NCI-H1092 (cell line): ENCODE measurements around the gene GPR108.

ENCODE experiments used
- DNase-seq: peaks from one replicate; lab custom pipeline; 2025; lab: John Stamatoyannopoulos, UW

GPR108 gene

GRCh38 chr19:6737873-6738786, 750 bp upstream of the GPR108 start:
- no peak for DNase-seq

DNA sequence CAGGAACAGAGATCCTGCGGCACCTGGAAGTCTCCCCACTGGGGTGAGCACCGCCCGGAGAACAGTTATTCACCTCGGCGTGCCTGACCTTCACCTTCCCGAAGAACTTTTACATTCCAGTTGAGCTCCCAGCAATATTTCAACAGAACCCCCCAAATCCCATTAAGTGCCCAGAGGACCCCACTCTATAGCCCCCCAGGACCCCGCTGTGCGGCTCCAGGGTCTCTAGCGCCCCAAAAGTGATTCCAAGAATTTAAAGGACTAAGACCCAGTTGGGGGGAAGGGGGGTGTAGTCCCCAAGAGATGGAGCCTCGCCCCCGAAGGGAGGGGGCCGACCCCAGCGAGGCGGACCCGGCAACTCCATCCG, 480 bp downstream of the GPR108 start:
- no peak for DNase-seq

DNA sequence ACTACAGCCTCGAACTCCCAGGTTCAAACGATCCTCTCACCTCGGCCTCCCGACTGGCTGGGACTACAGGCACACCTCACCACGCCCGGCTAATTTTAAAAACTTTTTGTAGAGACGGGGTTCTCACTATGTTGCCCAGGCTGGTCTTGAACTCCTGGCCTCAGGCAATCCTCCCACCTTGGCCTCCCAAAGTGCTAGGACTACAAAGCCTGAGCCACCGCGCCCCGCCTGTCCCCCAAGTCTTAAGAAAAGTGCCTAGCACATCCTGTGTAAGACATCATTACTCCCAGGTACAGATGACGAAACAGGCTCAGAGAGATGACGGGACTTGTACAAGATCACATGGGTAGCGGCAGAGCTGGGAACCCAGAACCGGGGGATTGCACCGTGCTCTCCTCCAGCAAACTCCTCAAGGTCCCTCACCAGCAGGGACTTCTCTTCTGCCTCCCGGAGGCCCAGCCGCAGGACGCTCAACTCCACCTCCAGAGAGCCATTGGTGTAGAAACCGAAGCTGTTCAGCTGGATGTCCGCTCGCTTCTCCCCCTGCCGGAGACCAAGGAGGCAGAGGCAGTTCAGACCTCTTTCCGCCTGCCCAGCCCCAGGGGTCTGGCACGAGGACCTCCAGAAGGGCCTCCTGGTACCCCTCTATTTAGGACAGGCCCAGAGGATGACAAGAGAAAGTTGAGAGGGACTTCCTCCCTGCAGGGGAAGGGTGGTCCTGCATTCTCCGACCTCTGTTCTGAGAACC, 1.0 kb downstream of the GPR108 start:
- DNase-seq, result peak; percentile 17

DNA sequence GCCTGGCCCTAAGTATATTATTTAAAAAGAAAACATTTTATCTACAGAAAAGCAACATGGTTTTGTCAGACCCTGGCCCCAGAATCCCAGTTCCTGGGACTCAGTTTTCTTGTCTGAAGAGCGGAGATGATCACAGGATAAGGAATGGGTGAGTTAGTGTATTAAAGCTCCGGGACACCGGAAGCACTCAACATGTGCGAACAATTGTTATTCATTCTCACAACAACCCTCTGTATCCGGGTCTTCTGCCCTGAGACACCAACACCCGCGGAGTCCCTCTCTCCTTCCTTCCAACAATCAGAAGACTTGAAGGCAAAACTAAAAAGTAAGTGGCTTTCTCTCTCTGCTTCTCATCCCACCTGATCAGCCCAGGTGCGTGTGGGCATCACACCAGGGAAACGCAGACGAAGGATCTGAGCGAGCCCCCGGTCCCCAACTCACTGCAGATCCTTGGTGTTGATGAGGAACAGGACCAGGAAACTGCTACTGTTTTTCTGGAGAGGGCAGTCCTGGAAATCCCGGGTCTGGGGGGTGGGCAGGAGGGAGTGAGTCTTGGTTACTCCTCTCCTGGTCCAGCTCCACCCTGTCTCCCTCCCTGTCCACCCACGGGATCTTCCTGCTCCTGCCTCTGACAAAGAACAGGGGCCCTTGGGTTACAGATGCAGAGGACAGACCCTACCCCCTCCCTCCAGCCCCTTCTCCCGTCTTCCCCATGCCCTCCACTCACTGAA, 2.0 kb downstream of the GPR108 start:
- DNase-seq, result no peak

- DNase-seq, result no peak
Measured at GRCh38 chr19:6734096-6734696, 3.2 kb downstream of the GPR108 start.

GRCh38 chr19:6733338-6734095, 3.9 kb downstream of the GPR108 start:
- no peak for DNase-seq

DNA sequence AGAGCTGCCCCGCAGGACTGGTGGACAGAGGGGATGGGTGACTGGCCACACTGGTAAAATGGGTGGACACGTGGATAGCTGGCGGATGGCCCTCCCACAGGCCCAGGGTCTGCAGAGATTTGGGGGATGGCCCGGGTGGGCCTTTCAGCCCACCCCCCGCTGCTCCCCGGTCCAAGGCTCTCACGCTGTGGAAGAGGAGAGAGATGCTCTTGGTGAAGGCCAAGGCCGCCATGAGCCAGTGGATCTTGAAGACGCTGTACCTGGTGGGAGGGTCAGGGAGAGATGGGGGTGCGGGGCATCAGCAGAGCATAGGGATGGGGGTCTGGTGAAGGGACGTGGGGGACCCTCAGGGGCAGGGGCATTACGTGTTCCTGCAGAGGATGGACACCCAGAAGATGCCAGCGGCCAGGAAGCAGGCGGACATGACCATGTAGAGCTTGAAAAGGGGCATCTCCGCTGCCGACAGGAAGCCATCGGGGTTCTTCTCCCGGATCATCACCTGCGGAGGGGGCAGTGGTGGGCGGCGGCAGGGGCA, 4.5 kb downstream of the GPR108 start:
- no peak for DNase-seq

- DNase-seq, result no peak
Measured at GRCh38 chr19:6731822-6732221, 5.6 kb downstream of the GPR108 start.

DNA sequence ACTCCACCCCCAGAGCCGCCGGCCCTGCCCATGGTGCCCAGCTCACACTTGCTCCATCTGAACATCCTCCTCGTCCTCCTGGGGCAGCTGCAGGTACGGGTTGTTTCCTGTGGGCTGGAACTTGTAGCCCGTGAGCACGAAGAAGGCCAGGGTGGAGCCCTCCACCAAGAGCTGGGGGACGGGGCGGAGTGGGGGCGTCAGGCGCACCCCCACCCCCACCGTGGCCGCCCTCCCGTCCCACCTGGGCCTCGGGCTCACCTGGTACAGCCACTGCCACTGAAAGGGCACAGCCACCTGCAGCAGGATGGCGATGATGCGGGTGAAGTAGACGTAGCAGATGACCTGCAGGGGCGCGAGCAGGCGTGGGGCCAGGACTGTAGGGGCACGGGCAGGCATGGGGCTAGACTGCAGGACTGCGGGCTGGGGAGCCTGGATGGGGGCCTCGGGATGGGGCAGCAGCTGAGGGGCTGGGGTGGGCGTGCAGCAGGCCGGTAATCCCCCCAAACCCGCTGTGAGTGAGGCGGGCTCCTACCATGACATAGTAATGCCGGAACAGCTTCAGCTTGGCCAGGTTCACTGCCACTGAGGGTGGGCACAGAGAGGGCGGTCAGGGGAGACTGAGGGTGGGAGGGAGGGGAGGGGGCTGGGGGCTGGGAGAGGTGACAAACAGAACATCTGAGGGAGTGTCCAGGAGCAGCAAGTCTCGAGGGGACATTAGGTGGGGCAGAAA, 6.3 kb downstream of the GPR108 start:
- DNase-seq, result no peak

DNA sequence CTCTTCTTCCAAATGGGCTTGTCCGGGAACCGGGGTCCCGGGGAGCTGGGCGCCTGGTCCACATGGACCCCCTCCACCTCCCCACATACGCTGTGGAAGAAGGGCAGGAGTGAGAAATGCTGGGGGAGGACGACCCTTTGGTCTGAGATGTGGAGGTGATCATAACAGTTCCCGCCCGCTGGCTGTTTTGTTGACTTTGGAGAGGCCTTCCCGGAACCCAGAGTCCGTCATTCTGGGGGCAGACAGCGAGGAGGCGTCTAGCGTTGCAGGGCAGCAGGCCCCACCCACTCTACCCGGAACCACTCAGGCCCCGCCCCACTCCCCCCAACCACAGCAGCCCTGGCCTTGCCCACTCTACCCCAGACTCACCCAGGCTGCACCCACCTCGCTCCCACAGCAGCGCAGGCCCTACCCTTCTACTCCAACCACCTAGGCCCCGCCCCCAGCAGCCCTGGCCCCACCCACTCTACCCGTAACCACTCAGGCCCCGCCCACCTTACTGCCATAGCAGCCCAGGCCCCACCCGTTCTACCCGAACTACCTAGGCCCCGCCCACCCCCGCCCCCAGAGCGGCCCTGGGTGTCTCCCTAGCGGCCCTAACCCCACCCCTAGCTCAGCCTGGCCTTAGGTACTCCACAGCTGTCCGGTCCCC, 7.1 kb downstream of the GPR108 start:
- no peak for DNase-seq

DNA sequence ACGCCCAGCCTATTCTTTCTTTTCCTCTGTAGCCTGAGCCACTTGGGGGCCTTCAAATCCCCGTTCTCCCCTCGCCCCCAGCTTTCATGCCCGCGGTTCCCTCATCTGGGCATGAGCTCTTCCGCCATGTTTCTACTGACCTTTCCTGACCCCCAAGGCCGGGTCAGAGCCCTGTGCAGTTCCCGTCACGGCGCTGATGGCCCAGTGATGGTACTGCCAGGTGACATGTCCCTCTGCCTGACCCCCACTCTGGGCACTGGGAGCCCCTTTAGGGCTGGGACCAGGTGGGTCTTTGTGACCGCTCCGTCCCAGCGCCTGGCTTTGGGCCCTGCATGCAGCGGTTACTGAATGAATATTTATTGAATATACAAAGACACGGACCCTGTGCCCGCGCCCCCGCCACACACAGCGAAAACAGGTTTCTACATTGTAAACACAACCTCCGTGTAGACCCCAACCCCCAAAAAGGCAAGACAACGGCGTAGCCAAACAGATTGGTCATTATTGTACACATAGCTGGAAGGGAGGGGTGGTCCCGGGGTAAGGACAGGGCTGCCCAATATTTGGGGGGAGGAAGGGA, 7.7 kb downstream of the GPR108 start:
- DNase-seq, result no peak

GRCh38 chr19:6728346-6728745, 9.0 kb downstream of the GPR108 start:
- DNase-seq, result no peak

- no peak for DNase-seq
Measured at GRCh38 chr19:6725513-6726231, 11.7 kb downstream of the GPR108 start.

GRCh38 chr19:6724631-6725492, 12.5 kb downstream of the GPR108 start:
- no peak for DNase-seq

DNA sequence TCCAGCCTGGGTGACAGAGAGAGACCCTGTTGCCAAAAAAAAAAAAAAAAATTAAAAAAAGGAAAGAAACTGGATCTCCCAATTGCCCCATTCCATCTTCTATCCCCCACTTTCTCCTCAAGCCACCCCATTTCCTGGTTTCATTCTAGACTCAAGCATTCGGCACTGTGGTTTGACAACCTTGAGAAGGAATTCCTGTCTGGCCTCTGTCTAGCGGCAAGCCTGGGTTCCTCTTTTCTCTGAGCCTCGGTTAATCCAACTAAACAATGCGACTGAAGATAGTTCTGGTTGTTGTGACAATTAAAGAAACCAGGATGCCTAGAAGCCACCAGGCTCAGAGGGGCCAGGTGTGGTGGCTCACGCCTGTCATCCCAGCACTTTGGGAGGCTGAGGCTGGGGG, 13.6 kb downstream of the GPR108 start:
- no peak for DNase-seq

GRCh38 chr19:6723108-6723618, 14.2 kb downstream of the GPR108 start:
- DNase-seq, result no peak

GRCh38 chr19:6721773-6722172, 15.6 kb downstream of the GPR108 start:
- DNase-seq, result no peak

- DNase-seq, result no peak
Measured at GRCh38 chr19:6721138-6721474, 16.3 kb downstream of the GPR108 start.
